Measurements from ENCODE around the gene ENPEP.
"Not testable (repeated sequence)": the region's sequence is repeated elsewhere in the genome, so short reads cannot be mapped to it uniquely, and the experiment has no call there.

The ENPEP gene

GRCh38 chr4:110472583-110473329 lies 3.2 kb upstream of the ENPEP start:
- Mint-ChIP-seq H3K27me3 (peaks cover 3% of the 10 kb centered on the region), H3K9me3 (peaks cover 3% of the 10 kb centered on the region), H3K27ac (no peak overlapping the region), H3K4me3 (no peak overlapping the region), H3K36me3 (no peaks in the 10 kb centered on the region), H3K4me1 (no peaks in the 10 kb centered on the region)
- no peak for DNase-seq (ENCODE audit: low spot score in 2 of 2)
- ATAC-seq (ENCODE audit: low read depth), result no peak

- peaks cover 1% of the 10 kb centered on the region for H3K9me3 Mint-ChIP-seq
These were observed 1.5 kb upstream of the ENPEP start for GRCh38 chr4:110474481-110474880.

GRCh38 chr4:110475080-110475479 lies 875 bp upstream of the ENPEP start:
- ATAC-seq (ENCODE audit: low read depth); DNase-seq (ENCODE audit: low spot score in 2 of 2); H3K4me3 Mint-ChIP-seq; H3K36me3 Mint-ChIP-seq; H3K27me3 Mint-ChIP-seq; H3K27ac Mint-ChIP-seq; H3K4me1 Mint-ChIP-seq; H3K9me3 Mint-ChIP-seq: not testable (repeated sequence)

More at GRCh38 chr4:110474481-110474880, 1.5 kb upstream of the ENPEP start:
- Mint-ChIP-seq H3K4me1 (no peaks in the 10 kb centered on the region), H3K4me3 (no peak overlapping the region), H3K27me3 (peaks cover 4% of the 10 kb centered on the region), H3K27ac (no peak overlapping the region), H3K36me3 (no peaks in the 10 kb centered on the region)
- DNase-seq (ENCODE audit: low spot score in 2 of 2) (no peak), ATAC-seq (ENCODE audit: low read depth) (no peak)

- ATAC-seq (ENCODE audit: low read depth) (no peak), DNase-seq (ENCODE audit: low spot score in 2 of 2) (no peak)
- H3K36me3 Mint-ChIP-seq, result no peaks in the 10 kb centered on the region
- H3K9me3 Mint-ChIP-seq, result no peaks in the 10 kb centered on the region
- H3K27ac Mint-ChIP-seq, result no peak overlapping the region
- H3K4me3 Mint-ChIP-seq, result no peak overlapping the region
- H3K4me1 Mint-ChIP-seq, result no peaks in the 10 kb centered on the region
- peaks cover 11% of the 10 kb centered on the region for H3K27me3 Mint-ChIP-seq
These were observed 1.9 kb downstream of the ENPEP start for GRCh38 chr4:110477836-110478235.

GRCh38 chr4:110480031-110480549 lies 4.1 kb downstream of the ENPEP start:
- Mint-ChIP-seq H3K27ac (no peak overlapping the region), H3K36me3 (no peaks in the 10 kb centered on the region), H3K4me1 (peaks cover 3% of the 10 kb centered on the region), H3K9me3 (no peaks in the 10 kb centered on the region), H3K4me3 (no peak overlapping the region), H3K27me3 (peaks cover 15% of the 10 kb centered on the region)
- DNase-seq (ENCODE audit: low spot score in 2 of 2), result no peak
- no peak for ATAC-seq (ENCODE audit: low read depth)

GRCh38 chr4:110480746-110481271 lies 4.9 kb downstream of the ENPEP start:
- H3K27me3 Mint-ChIP-seq, result peaks cover 17% of the 10 kb centered on the region
- H3K4me3 Mint-ChIP-seq, result no peak overlapping the region

GRCh38 chr4:110483516-110483915 lies 7.6 kb downstream of the ENPEP start:
- ATAC-seq (ENCODE audit: low read depth) (no peak), DNase-seq (ENCODE audit: low spot score in 2 of 2) (no peak)
- Mint-ChIP-seq H3K4me1 (peaks cover 3% of the 10 kb centered on the region), H3K36me3 (no peaks in the 10 kb centered on the region), H3K27ac (no peak overlapping the region), H3K27me3 (peaks cover 21% of the 10 kb centered on the region), H3K9me3 (no peaks in the 10 kb centered on the region), H3K4me3 (no peak overlapping the region)

More at GRCh38 chr4:110480746-110481271, 4.9 kb downstream of the ENPEP start:
- ATAC-seq (ENCODE audit: low read depth) (no peak), DNase-seq (ENCODE audit: low spot score in 2 of 2) (no peak)
- Mint-ChIP-seq H3K9me3 (no peaks in the 10 kb centered on the region), H3K4me1 (peaks cover 3% of the 10 kb centered on the region), H3K36me3 (no peaks in the 10 kb centered on the region), H3K27ac (no peak overlapping the region)

GRCh38 chr4:110484029-110484428 lies 8.1 kb downstream of the ENPEP start:
- no peaks in the 10 kb centered on the region for H3K9me3 Mint-ChIP-seq
- H3K27ac Mint-ChIP-seq, result no peak overlapping the region
- H3K36me3 Mint-ChIP-seq, result no peaks in the 10 kb centered on the region
- H3K4me3 Mint-ChIP-seq, result no peak overlapping the region
- peaks cover 21% of the 10 kb centered on the region for H3K27me3 Mint-ChIP-seq
- ATAC-seq (ENCODE audit: low read depth) (peak; percentile 87), DNase-seq (ENCODE audit: low spot score in 2 of 2) (no peak)
- peaks cover 3% of the 10 kb centered on the region for H3K4me1 Mint-ChIP-seq

GRCh38 chr4:110484767-110485166 lies 8.8 kb downstream of the ENPEP start:
- Mint-ChIP-seq H3K4me1 (peaks cover 3% of the 10 kb centered on the region), H3K4me3 (no peak overlapping the region), H3K9me3 (no peaks in the 10 kb centered on the region), H3K36me3 (no peaks in the 10 kb centered on the region), H3K27me3 (peaks cover 21% of the 10 kb centered on the region), H3K27ac (no peak overlapping the region)
- ATAC-seq (ENCODE audit: low read depth) (no peak), DNase-seq (ENCODE audit: low spot score in 2 of 2) (no peak)

GRCh38 chr4:110485452-110485851 lies 9.5 kb downstream of the ENPEP start:
- Mint-ChIP-seq H3K9me3 (no peaks in the 10 kb centered on the region), H3K36me3 (no peaks in the 10 kb centered on the region), H3K4me3 (no peak overlapping the region), H3K27me3 (peaks cover 21% of the 10 kb centered on the region), H3K4me1 (peaks cover 3% of the 10 kb centered on the region), H3K27ac (no peak overlapping the region)
- ATAC-seq (ENCODE audit: low read depth) (no peak), DNase-seq (ENCODE audit: low spot score in 2 of 2) (no peak)

- H3K27me3 Mint-ChIP-seq, result peaks cover 18% of the 10 kb centered on the region
- H3K4me3 Mint-ChIP-seq, result no peak overlapping the region
- peaks cover 3% of the 10 kb centered on the region for H3K4me1 Mint-ChIP-seq
- H3K9me3 Mint-ChIP-seq, result no peaks in the 10 kb centered on the region
- no peaks in the 10 kb centered on the region for H3K36me3 Mint-ChIP-seq
- H3K27ac Mint-ChIP-seq, result no peak overlapping the region
- no peak for ATAC-seq (ENCODE audit: low read depth)
- no peak for DNase-seq (ENCODE audit: low spot score in 2 of 2)
These were observed 10.3 kb downstream of the ENPEP start for GRCh38 chr4:110486256-110486655.

GRCh38 chr4:110486850-110487249 lies 10.9 kb downstream of the ENPEP start:
- not testable (repeated sequence) for ATAC-seq (ENCODE audit: low read depth); H3K4me3 Mint-ChIP-seq
- H3K27me3 Mint-ChIP-seq, result peaks cover 16% of the 10 kb centered on the region

GRCh38 chr4:110487873-110488272 lies 11.9 kb downstream of the ENPEP start:
- Mint-ChIP-seq H3K27me3 (peaks cover 11% of the 10 kb centered on the region), H3K27ac (no peak overlapping the region), H3K4me3 (no peak overlapping the region), H3K36me3 (no peaks in the 10 kb centered on the region), H3K4me1 (peaks cover 3% of the 10 kb centered on the region), H3K9me3 (no peaks in the 10 kb centered on the region)
- no peak for ATAC-seq (ENCODE audit: low read depth)
- no peak for DNase-seq (ENCODE audit: low spot score in 2 of 2)

More at GRCh38 chr4:110486850-110487249, 10.9 kb downstream of the ENPEP start:
- H3K36me3 Mint-ChIP-seq; DNase-seq (ENCODE audit: low spot score in 2 of 2); H3K4me1 Mint-ChIP-seq; H3K27ac Mint-ChIP-seq; H3K9me3 Mint-ChIP-seq: not testable (repeated sequence)

- no peaks in the 10 kb centered on the region for H3K9me3 Mint-ChIP-seq
- no peak overlapping the region for H3K27ac Mint-ChIP-seq
- no peaks in the 10 kb centered on the region for H3K4me1 Mint-ChIP-seq
- peaks cover 7% of the 10 kb centered on the region for H3K27me3 Mint-ChIP-seq
- ATAC-seq (ENCODE audit: low read depth) (no peak), DNase-seq (ENCODE audit: low spot score in 2 of 2) (no peak)
- no peaks in the 10 kb centered on the region for H3K36me3 Mint-ChIP-seq
- no peak overlapping the region for H3K4me3 Mint-ChIP-seq
These were observed 14.1 kb downstream of the ENPEP start for GRCh38 chr4:110489901-110490508.

All from memory B cell (primary cell).